NCI-H1436 (cell line): Measurements from ENCODE around the gene RABGEF1.
"Not testable (repeated sequence)": the region's sequence is repeated elsewhere in the genome, so short reads cannot be mapped to it uniquely, and the experiment has no call there.

Experiments
- DNase-seq: peaks from one replicate; lab custom pipeline; 2025; lab: John Stamatoyannopoulos, UW

RABGEF1 gene

GRCh38 chr7:66765322-66766025, 24.9 kb downstream of the RABGEF1 start:
- DNase-seq, result not testable (repeated sequence)

- DNase-seq, result no peak
Measured at GRCh38 chr7:66766041-66766440, 25.5 kb downstream of the RABGEF1 start.

- DNase-seq, result not testable (repeated sequence)
Measured at GRCh38 chr7:66767486-66767885, 27.0 kb downstream of the RABGEF1 start.

GRCh38 chr7:66768865-66769832, 28.6 kb downstream of the RABGEF1 start:
- DNase-seq, result no peak

GRCh38 chr7:66769833-66770512, 29.4 kb downstream of the RABGEF1 start:
- DNase-seq, result no peak

GRCh38 chr7:66771795-66772194, 31.3 kb downstream of the RABGEF1 start:
- no peak for DNase-seq

GRCh38 chr7:66773744-66774143, 33.2 kb downstream of the RABGEF1 start:
- not testable (repeated sequence) for DNase-seq

GRCh38 chr7:66776383-66776782, 35.9 kb downstream of the RABGEF1 start:
- not testable (repeated sequence) for DNase-seq

GRCh38 chr7:66776800-66777442, 36.4 kb downstream of the RABGEF1 start:
- DNase-seq, result no peak

GRCh38 chr7:66778201-66778600, 37.7 kb downstream of the RABGEF1 start:
- DNase-seq, result no peak

GRCh38 chr7:66779669-66780409, 39.3 kb downstream of the RABGEF1 start:
- DNase-seq, result no peak

- no peak for DNase-seq
Measured at GRCh38 chr7:66781408-66782090, 41.0 kb downstream of the RABGEF1 start.

GRCh38 chr7:66782875-66783274, 42.3 kb downstream of the RABGEF1 start:
- DNase-seq, result not testable (repeated sequence)

- not testable (repeated sequence) for DNase-seq
Measured at GRCh38 chr7:66783887-66784595, 43.5 kb downstream of the RABGEF1 start.

GRCh38 chr7:66790196-66790595, 49.7 kb downstream of the RABGEF1 start:
- no peak for DNase-seq

- no peak for DNase-seq
Measured at GRCh38 chr7:66790725-66791124, 50.2 kb downstream of the RABGEF1 start.

GRCh38 chr7:66800591-66800990, 60.1 kb downstream of the RABGEF1 start:
- no peak for DNase-seq

- DNase-seq, result no peak
Measured at GRCh38 chr7:66804001-66804400, 63.5 kb downstream of the RABGEF1 start.

GRCh38 chr7:66807736-66808135, 67.2 kb downstream of the RABGEF1 start:
- DNase-seq, result no peak

GRCh38 chr7:66810716-66811115, 70.2 kb downstream of the RABGEF1 start:
- no peak for DNase-seq
